Activated CD4-positive, CD25-positive, alpha-beta regulatory T cell treated with anti-CD3 and anti-CD28 coated beads, Interleukin-2, amount 50 U/mL, for 24 hours (primary cell): ENCODE data around the gene USP31.

Experiments used
- ATAC-seq, 2 donors: fragments of 150-1000 bp; cut with Tn5 transposase; one replicate each; pipeline ENCODE4 v1.10.0; 2021; ENCODE audit warnings: mild to moderate bottlenecking in 1 of 2, moderate library complexity in 1 of 2

Gene USP31

GRCh38 chr16:23149267-23149992, at the start of gene USP31:
USP31 (minus strand) TSS chr16:23149452; CDS start chr16:23149270, 182 bp downstream.
- peak; percentile 98 for ATAC-seq

GRCh38 chr16:23196539-23196938, 47.3 kb upstream of the USP31 start:
- ATAC-seq = no peak

- ATAC-seq = no peak
These were observed 46.2 kb upstream of the USP31 start for GRCh38 chr16:23195366-23195978.

- no peak for ATAC-seq
These were observed 45.4 kb upstream of the USP31 start for GRCh38 chr16:23194497-23195221.

GRCh38 chr16:23188911-23189310, 39.7 kb upstream of the USP31 start:
- ATAC-seq = no peak

GRCh38 chr16:23187341-23187740, 38.1 kb upstream of the USP31 start:
- no peak for ATAC-seq

GRCh38 chr16:23186171-23186570, 36.9 kb upstream of the USP31 start:
- no peak for ATAC-seq

- ATAC-seq = no peak
These were observed 36.4 kb upstream of the USP31 start for GRCh38 chr16:23185656-23186055.

GRCh38 chr16:23183543-23183862, 34.3 kb upstream of the USP31 start:
- ATAC-seq = no peak

- ATAC-seq = peak in 1 of 2 donors; percentile 12
These were observed 33.7 kb upstream of the USP31 start, which contains the start of gene SCNN1G for GRCh38 chr16:23182679-23183542. SCNN1G (plus strand) TSS chr16:23182745; CDS start chr16:23186272, 3,527 bp downstream.

GRCh38 chr16:23182206-23182678, 33.0 kb upstream of the USP31 start:
- ATAC-seq = peak; percentile 91 to 96

GRCh38 chr16:23181506-23181905, 32.3 kb upstream of the USP31 start:
- no peak for ATAC-seq

- no peak for ATAC-seq
These were observed 26.4 kb upstream of the USP31 start for GRCh38 chr16:23175651-23176050.

GRCh38 chr16:23174622-23175021, 25.4 kb upstream of the USP31 start:
- ATAC-seq = no peak

GRCh38 chr16:23172994-23173393, 23.7 kb upstream of the USP31 start:
- ATAC-seq = no peak

- ATAC-seq = no peak
These were observed 23.3 kb upstream of the USP31 start for GRCh38 chr16:23172583-23172982.

- ATAC-seq = no peak
These were observed 15.5 kb upstream of the USP31 start for GRCh38 chr16:23164736-23165135.

GRCh38 chr16:23163921-23164320, 14.7 kb upstream of the USP31 start:
- ATAC-seq = no peak

GRCh38 chr16:23160574-23160973, 11.3 kb upstream of the USP31 start:
- no peak for ATAC-seq

GRCh38 chr16:23160082-23160481, 10.8 kb upstream of the USP31 start:
- no peak for ATAC-seq

- ATAC-seq = no peak
These were observed 8.9 kb upstream of the USP31 start for GRCh38 chr16:23158114-23158513.

GRCh38 chr16:23156946-23157460, 7.8 kb upstream of the USP31 start:
- no peak for ATAC-seq
